ENCODE results near the gene CDH23.

Gene CDH23

GRCh38 chr10:71388583-71389310 lies 8.0 kb upstream of the CDH23 start:
- TF ChIP-seq JUND (IDR thresholded peaks at IDR 0.05; ENCODE audit: low read depth), result no peak
- in situ Hi-C loops (cut with HindIII; ENCODE audit: low pct_unique_long_range_greater_than_20kb, low sequenced_read_pairs), result no loop called here
- no peak for DNase-seq (ENCODE audit: low read depth in 1 of 2, low spot score in 1 of 2)

DNA sequence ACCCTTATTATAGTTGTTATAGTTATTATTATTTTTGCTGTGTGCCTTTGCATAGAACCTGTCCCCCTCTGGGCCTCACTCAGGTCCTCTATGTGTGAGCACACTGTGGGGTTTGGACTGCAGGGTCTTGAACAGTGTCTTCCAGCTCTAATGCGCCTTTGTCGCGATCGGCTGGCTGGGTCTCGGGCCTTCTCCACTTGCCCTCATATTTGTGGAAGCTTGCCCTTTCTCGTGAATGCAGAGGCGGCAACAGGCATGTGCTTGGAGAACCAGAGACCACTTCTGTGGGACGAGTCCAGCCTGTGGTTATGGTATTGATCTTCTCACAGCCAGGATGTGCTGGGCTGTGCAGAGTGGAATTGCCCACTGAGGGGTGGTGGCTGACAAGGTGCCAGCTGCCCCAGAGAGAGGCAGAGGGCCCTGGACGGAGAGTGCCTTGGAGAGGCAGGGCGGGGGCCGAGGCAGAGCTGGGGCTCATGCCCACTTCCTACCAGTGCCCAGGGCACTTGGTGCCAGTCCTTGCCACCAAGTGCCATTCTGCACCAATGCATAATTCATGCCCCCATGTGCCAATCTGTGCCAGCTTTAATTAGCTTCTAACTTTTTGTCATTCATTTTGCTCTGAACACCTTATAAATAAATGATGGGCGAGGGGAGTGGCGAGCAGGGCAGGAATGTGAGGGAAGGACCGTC lies 6.8 kb upstream of the CDH23 start:
- DNase-seq (ENCODE audit: low read depth in 1 of 2, low spot score in 1 of 2), result no peak
- in situ Hi-C loops (cut with HindIII; ENCODE audit: low pct_unique_long_range_greater_than_20kb, low sequenced_read_pairs), result no loop called here
- no peak for TF ChIP-seq JUND (IDR thresholded peaks at IDR 0.05; ENCODE audit: low read depth)

DNA sequence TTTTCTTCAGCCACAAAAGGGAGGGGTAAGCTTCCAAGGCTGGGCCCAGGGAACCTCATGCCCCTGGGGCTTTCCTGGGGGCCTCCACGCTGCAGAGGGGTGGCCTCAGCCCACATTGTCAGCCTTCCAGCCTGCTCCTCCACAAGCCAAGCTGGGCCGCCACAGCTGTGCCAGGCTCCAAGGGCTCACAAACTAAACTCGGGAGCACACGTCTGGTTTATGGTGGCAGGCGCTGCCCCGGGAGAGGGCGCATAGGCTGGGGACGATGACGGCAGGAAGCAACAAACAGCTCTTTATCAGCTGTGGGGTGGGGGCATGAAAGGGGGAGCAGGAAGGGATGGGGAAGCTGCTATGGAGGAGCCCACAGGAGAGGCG lies 6.3 kb upstream of the CDH23 start:
- TF ChIP-seq JUND (IDR thresholded peaks at IDR 0.05; ENCODE audit: low read depth), result no peak
- no peak for DNase-seq (ENCODE audit: low read depth in 1 of 2, low spot score in 1 of 2)
- in situ Hi-C loops (cut with HindIII; ENCODE audit: low pct_unique_long_range_greater_than_20kb, low sequenced_read_pairs), result no loop called here

DNA sequence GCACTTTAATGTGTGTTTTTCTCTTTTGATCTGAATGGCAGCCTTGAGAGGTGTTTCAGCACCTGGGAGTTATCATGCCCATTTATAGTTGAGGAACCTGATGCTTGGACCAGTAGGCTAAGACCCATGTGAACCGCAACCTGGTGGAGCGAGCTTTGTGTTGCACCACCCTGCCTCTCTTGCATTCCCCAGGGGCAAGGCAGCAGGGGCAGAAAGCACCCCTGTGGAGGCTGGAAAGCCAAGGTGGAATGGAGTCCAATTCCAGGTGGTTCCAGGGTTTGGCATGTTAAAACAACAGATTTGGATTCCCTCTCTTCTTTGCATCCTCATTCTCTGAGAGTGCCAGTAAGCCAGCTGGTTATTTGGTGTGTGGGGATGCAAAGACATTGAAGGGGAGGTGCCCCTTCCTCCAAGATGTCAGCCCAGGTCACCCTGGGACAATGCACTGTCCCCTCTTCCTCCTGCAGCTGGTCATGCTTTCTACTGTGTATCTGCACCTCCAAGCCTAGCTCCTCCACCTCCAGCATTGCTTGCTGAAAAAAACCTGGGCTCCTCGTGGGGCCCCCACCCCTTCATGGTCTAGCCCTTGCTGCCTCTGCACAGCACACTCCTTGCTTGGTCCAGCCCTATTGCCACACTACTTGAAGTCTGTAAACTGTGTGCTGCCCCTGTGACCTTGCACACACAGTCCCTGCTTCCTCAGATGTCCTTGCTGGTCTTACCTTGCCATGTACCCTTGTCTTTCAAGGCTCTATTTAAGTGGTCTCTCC lies 5.6 kb upstream of the CDH23 start:
- TF ChIP-seq JUND (IDR thresholded peaks at IDR 0.05; ENCODE audit: low read depth), result no peak
- no peak for DNase-seq (ENCODE audit: low read depth in 1 of 2, low spot score in 1 of 2)
- in situ Hi-C loops (cut with HindIII; ENCODE audit: low pct_unique_long_range_greater_than_20kb, low sequenced_read_pairs), result no loop called here

GRCh38 chr10:71391701-71392100 lies 5.0 kb upstream of the CDH23 start:
- in situ Hi-C loops (cut with HindIII; ENCODE audit: low pct_unique_long_range_greater_than_20kb, low sequenced_read_pairs), result no loop called here
- TF ChIP-seq JUND (IDR thresholded peaks at IDR 0.05; ENCODE audit: low read depth), result no peak
- no peak for DNase-seq (ENCODE audit: low read depth in 1 of 2, low spot score in 1 of 2)

DNA sequence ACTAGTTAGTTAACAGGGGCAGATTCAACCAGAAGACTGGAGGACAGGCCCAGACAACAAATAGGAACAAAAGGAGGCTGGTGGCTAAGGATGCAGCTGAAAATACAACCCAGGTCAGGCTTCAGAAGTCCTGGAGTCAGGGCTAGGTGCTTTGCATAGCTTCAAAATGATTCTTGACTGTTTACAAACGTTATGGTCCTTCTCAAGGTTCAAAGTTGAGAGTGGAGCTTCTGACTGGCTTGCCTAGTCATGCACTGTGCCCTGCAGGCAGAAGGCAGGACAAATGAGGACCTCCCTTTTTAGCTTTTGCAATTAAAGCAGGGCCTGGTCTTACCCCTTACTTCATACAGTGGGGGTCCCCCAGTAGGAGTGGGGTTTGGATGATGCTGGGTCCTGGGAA lies 4.4 kb upstream of the CDH23 start:
- in situ Hi-C loops (cut with HindIII; ENCODE audit: low pct_unique_long_range_greater_than_20kb, low sequenced_read_pairs), result no loop called here
- no peak for DNase-seq (ENCODE audit: low read depth in 1 of 2, low spot score in 1 of 2)
- no peak for TF ChIP-seq JUND (IDR thresholded peaks at IDR 0.05; ENCODE audit: low read depth)

GRCh38 chr10:71392791-71393781 lies 3.6 kb upstream of the CDH23 start:
- no peak for DNase-seq (ENCODE audit: low read depth in 1 of 2, low spot score in 1 of 2)
- no peak for TF ChIP-seq JUND (IDR thresholded peaks at IDR 0.05; ENCODE audit: low read depth)
- in situ Hi-C loops (cut with HindIII; ENCODE audit: low pct_unique_long_range_greater_than_20kb, low sequenced_read_pairs), result no loop called here

DNA sequence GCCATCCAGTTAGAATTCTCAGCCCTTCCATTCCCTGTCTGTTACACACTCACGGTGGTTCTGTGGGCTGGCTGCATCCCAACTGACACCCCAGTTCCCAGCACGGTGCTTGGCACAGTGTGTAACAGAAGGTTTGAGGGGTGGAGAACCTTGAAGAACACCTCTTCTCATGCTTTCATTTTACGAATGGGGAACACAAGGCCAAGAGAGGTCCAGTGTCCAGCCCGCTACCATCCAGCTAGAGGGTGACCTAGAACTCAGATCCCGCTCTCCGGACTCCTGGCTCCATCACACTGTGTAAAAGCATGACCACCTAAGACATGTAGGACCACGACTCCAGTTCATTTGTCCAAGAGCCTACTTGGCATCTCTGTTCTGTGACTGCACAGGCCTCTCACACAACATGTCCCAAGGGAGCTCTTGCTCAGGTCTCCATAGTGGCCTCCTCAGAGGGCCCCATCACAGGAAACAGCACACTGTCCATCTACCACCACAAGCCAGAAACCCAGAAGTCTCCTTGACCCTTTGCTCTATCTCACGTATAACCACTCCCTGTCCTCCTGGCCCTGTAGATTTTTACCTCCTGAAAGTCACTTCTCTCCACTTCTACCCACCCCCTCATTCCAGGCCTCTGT lies 2.8 kb upstream of the CDH23 start:
- TF ChIP-seq JUND (IDR thresholded peaks at IDR 0.05; ENCODE audit: low read depth), result no peak
- no peak for DNase-seq (ENCODE audit: low read depth in 1 of 2, low spot score in 1 of 2)
- in situ Hi-C loops (cut with HindIII; ENCODE audit: low pct_unique_long_range_greater_than_20kb, low sequenced_read_pairs), result no loop called here

- in situ Hi-C loops (cut with HindIII; ENCODE audit: low pct_unique_long_range_greater_than_20kb, low sequenced_read_pairs), result no loop called here
- no peak for TF ChIP-seq JUND (IDR thresholded peaks at IDR 0.05; ENCODE audit: low read depth)
- DNase-seq (ENCODE audit: low read depth in 1 of 2, low spot score in 1 of 2), result no peak
These were observed 1.7 kb upstream of the CDH23 start for GRCh38 chr10:71394926-71395562.

DNA sequence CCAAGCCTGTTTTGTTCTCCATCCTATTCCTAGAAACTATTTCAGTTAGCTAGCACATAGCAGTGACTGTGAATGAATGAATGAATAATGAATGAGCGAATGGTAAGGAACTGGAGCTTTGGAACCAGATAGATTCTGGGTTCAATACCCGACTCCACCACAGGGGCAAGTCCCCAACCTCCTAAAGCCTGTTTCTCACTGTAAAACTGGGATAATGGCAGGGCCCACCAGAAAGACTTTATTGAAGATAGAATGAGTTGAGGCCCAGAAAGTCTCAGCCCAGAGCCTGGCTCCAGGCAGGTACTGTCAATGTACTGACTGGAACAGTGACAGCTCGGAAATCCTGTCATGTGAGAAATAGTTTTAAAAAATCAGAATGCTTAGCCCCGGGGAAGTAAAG lies 1.1 kb upstream of the CDH23 start:
- in situ Hi-C loops (cut with HindIII; ENCODE audit: low pct_unique_long_range_greater_than_20kb, low sequenced_read_pairs), result no loop called here
- DNase-seq (ENCODE audit: low read depth in 1 of 2, low spot score in 1 of 2), result no peak
- no peak for TF ChIP-seq JUND (IDR thresholded peaks at IDR 0.05; ENCODE audit: low read depth)

- in situ Hi-C loops (cut with HindIII; ENCODE audit: low pct_unique_long_range_greater_than_20kb, low sequenced_read_pairs), result no loop called here
- TF ChIP-seq JUND (IDR thresholded peaks at IDR 0.05; ENCODE audit: low read depth), result no peak
- no peak for DNase-seq (ENCODE audit: low read depth in 1 of 2, low spot score in 1 of 2)
These were observed 523 bp upstream of the CDH23 start for GRCh38 chr10:71396084-71396710.

Data from T47D (cell line).